Stimulated activated CD4-positive, alpha-beta T cell treated with anti-CD3 and anti-CD28 coated beads, Interleukin-1b, Interleukin-23, amount 100 ng/mL, for 24 hours (primary cell): ENCODE results near the gene CWF19L1.

Experiments
- DNase-seq, 4 experiments: peaks; one replicate each; pipeline ENCODE4 v3.0.0-alpha.2; 2020; ENCODE audit warnings: low read depth in 4 of 4, low spot score in 1 of 4

The CWF19L1 gene

DNA sequence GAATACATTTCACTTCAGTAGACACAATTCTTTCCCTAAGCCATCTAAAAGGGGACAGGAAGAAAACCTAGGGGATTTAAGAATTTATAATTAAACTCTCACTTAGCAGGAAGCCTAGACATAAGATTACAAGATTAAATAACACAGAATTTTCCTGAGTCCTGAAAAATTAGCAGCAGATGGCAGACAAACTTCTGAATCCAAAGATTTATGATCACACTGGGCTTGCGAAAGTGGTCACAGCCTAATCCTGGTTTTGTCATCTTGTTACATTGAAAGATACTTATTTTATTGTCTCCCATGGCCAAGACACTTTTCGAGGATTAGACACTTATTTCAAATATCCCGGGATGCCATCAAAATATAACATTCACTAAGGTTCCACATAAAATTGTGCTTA, 84.5 kb downstream of the CWF19L1 start:
- DNase-seq: no peak
